Keratinocyte (primary cell): ENCODE results near the gene PKP2. TPM values are rescaled to one million over a fixed set of nuclear protein-coding genes. Genes with fewer than 3 reads are reported as not detected.

Experiments used
- DNase-seq: peaks from one replicate; pipeline ENCODE4 v3.0.0-alpha.2; 2011; ENCODE audit warnings: low read depth, missing footprints, low spot score
- FAIRE-seq: peaks from 2 replicates; lab custom pipeline; 2011; peaks lifted over from hg19 to GRCh38; lab: Jason Lieb, UNC
- H2AFZ ChIP-seq: 2 replicates; pipeline ENCODE4 v1.6.0; 2012; ENCODE audit warnings: low read length, control low read depth, inconsistent platforms; ENCODE audit not compliant: control insufficient read depth
- H3K27ac ChIP-seq: 2 replicates; pipeline ENCODE4 v1.5.1; 2011; ENCODE audit warnings: low read length; ENCODE audit not compliant: control insufficient read depth, insufficient read depth
- H3K27me3 ChIP-seq: 3 replicates; pipeline ENCODE4 v1.6.0; 2011; ENCODE audit warnings: low read length; ENCODE audit not compliant: control insufficient read depth, insufficient read depth; ENCODE audit errors: extremely low read depth
- H3K36me3 ChIP-seq, 2 experiments: 2 replicates in 1 of 2; 3 replicates in 1 of 2; pipeline ENCODE4 v1.5.1; 2011; ENCODE audit warnings: low read length in 2 of 2, mild to moderate bottlenecking in 1 of 2; ENCODE audit not compliant: control insufficient read depth in 2 of 2, insufficient read depth in 2 of 2; ENCODE audit errors: extremely low read depth in 1 of 2
- H3K4me1 ChIP-seq: 3 replicates; pipeline ENCODE4 v1.5.1; 2011; ENCODE audit warnings: low read length; ENCODE audit not compliant: control insufficient read depth, insufficient read depth; ENCODE audit errors: extremely low read depth
- H3K4me2 ChIP-seq: 3 replicates; pipeline ENCODE4 v1.6.0; 2011; ENCODE audit warnings: low read depth, low read length; ENCODE audit not compliant: control insufficient read depth, insufficient read depth; ENCODE audit errors: extremely low read depth
- H3K4me3 ChIP-seq, 3 experiments: fragments of 200-600 bp in 1 of 3; sonication (generic) in 1 of 3; 2 replicates in 2 of 3; 3 replicates in 1 of 3; pipeline ENCODE4 v1.5.1; 2011 to 2016; ENCODE audit warnings: low read length in 3 of 3, mild to moderate bottlenecking in 3 of 3, control low read depth in 2 of 3, inconsistent platforms in 1 of 3, low read depth in 1 of 3, mixed read lengths in 1 of 3, mixed run types in 1 of 3, moderate library complexity in 1 of 3; ENCODE audit not compliant: control insufficient read depth in 2 of 3, insufficient read depth in 2 of 3; ENCODE audit errors: extremely low read depth in 1 of 3
- H3K79me2 ChIP-seq: 2 replicates; pipeline ENCODE4 v1.6.0; 2012; ENCODE audit warnings: low read length; ENCODE audit not compliant: control insufficient read depth, insufficient read depth
- H3K9ac ChIP-seq: 3 replicates; pipeline ENCODE4 v1.6.0; 2011; ENCODE audit warnings: low read length; ENCODE audit not compliant: control insufficient read depth, insufficient read depth; ENCODE audit errors: extremely low read depth
- H3K9me1 ChIP-seq: 3 replicates; pipeline ENCODE4 v1.6.0; 2011; ENCODE audit warnings: low read length; ENCODE audit not compliant: control insufficient read depth, insufficient read depth; ENCODE audit errors: extremely low read depth
- H3K9me3 ChIP-seq: 2 replicates; pipeline ENCODE4 v1.5.1; 2012; ENCODE audit warnings: low read depth, low read length; ENCODE audit not compliant: control insufficient read depth
- H4K20me1 ChIP-seq: 3 replicates; pipeline ENCODE4 v1.6.0; 2011; ENCODE audit warnings: low read length; ENCODE audit not compliant: control insufficient read depth, insufficient read depth; ENCODE audit errors: extremely low read depth
- EZH2 ChIP-seq: IDR thresholded peaks from one replicate; pipeline ENCODE4 v1.6.1; 2012; ENCODE audit warnings: inconsistent platforms, mild to moderate bottlenecking, low read length, moderate library complexity
- dilution Hi-C: fragments of 300-500 bp; cut with MboI; formaldehyde crosslinking; loops from one replicate; pipeline ENCODE4 v1.7.0; 2020; ENCODE audit warnings: low sequenced_read_pairs; ENCODE audit not compliant: extremely low pct_ligation_motif_present
- polyA plus RNA-seq, 5 experiments: library from polyadenylated mRNA; depleted of rRNA in 3 of 5; stranded (reverse) in 3 of 5; stranded (forward) in 1 of 5; unstranded in 1 of 5; fragments of >200 nt; gene quantifications; 1 replicate in 1 of 5; 2 replicates in 3 of 5; 3 replicates in 1 of 5; pipeline versions ENCODE4 v1.2.1 to v1.2.3, GENCODE V29; 2011 to 2012; ENCODE audit warnings: missing spikeins in 2 of 5, low read depth in 1 of 5, low replicate concordance in 1 of 5
- TF ChIP-seq, protein P1 (sequence below), 3 experiments: IDR thresholded peaks in 1 of 3; conservative IDR thresholded peaks in 1 of 3; optimal IDR thresholded peaks in 1 of 3; 2 replicates in 2 of 3; 3 replicates in 1 of 3; pipeline versions ENCODE3 to v1.5.1; 2011; ENCODE audit warnings: low read length in 3 of 3, mild to moderate bottlenecking in 3 of 3, moderate library complexity in 2 of 3, control low read depth in 1 of 3, inconsistent platforms in 1 of 3; ENCODE audit not compliant: insufficient read depth in 2 of 3; ENCODE audit errors: extremely low read depth in 1 of 3

The PKP2 gene
- polyA plus RNA-seq, 1 donor (not counting 4 experiments of a cell fraction or from before 2014, with no cell fraction given), result 50.4 TPM

- Histone ChIP-seq H3K9me1 (no peaks in the 10 kb centered on the region), H3K27ac (no peak overlapping the region), H3K4me3 (no peak overlapping the region), H3K9me3 (no peaks in the 10 kb centered on the region), H4K20me1 (no peaks in the 10 kb centered on the region), H3K4me1 (no peaks in the 10 kb centered on the region), H3K27me3 (no peaks in the 10 kb centered on the region), H2AFZ (no peak overlapping the region), H3K79me2 (peaks cover 77% of the 10 kb centered on the region), H3K4me2 (no peak overlapping the region), H3K9ac (no peak overlapping the region), H3K36me3 (peaks cover 16 to 19% of the 10 kb centered on the region in 2 experiments)
- FAIRE-seq (no peak), DNase-seq (no peak)
- TF ChIP-seq EZH2, result no peak
- TF ChIP-seq, protein P1, sequence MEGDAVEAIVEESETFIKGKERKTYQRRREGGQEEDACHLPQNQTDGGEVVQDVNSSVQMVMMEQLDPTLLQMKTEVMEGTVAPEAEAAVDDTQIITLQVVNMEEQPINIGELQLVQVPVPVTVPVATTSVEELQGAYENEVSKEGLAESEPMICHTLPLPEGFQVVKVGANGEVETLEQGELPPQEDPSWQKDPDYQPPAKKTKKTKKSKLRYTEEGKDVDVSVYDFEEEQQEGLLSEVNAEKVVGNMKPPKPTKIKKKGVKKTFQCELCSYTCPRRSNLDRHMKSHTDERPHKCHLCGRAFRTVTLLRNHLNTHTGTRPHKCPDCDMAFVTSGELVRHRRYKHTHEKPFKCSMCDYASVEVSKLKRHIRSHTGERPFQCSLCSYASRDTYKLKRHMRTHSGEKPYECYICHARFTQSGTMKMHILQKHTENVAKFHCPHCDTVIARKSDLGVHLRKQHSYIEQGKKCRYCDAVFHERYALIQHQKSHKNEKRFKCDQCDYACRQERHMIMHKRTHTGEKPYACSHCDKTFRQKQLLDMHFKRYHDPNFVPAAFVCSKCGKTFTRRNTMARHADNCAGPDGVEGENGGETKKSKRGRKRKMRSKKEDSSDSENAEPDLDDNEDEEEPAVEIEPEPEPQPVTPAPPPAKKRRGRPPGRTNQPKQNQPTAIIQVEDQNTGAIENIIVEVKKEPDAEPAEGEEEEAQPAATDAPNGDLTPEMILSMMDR (optimal IDR thresholded peaks at IDR 0.05 in 1 of 3, IDR thresholded peaks at IDR 0.05 in 1 of 3, conservative IDR thresholded peaks at IDR 0.05 in 1 of 3; ENCODE audit: extremely low read depth in 1 of 3, insufficient read depth in 2 of 3, low read length in 3 of 3), result no peak
- dilution Hi-C loops, result no loop called here
Observed at GRCh38 chr12:32877601-32878459, 18.7 kb downstream of the PKP2 start.

DNA sequence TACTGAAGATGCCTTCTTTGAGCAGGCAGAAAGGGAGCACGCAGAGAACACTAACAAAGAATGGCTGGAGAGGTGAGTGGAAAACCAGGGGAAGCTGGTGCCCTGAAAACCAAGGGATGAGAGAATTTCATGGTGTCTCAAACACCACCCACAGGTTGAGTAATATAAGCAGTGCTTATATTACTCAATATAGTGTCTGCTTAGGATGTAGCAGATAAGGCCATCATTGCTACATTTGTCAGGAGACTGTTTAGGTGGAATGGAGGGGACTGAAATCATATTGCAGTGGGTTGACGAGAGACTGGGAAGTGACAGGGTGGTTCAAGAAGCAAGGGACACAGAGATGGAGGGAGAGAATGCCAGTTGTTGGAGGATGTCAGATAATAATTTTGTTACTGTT, 20.6 kb downstream of the PKP2 start:
- H3K36me3 ChIP-seq, result peaks cover 17 to 26% of the 10 kb centered on the region in 2 experiments
- no peak overlapping the region for H3K4me2 ChIP-seq
- no peaks in the 10 kb centered on the region for H3K9me1 ChIP-seq
- no peaks in the 10 kb centered on the region for H3K27me3 ChIP-seq
- H3K79me2 ChIP-seq, result peaks cover 71% of the 10 kb centered on the region
- DNase-seq, result no peak
- H4K20me1 ChIP-seq, result no peaks in the 10 kb centered on the region
- no peak for FAIRE-seq
- no peaks in the 10 kb centered on the region for H3K9me3 ChIP-seq
- H3K4me3 ChIP-seq, result no peak overlapping the region
- TF ChIP-seq EZH2, result no peak
- TF ChIP-seq, protein P1 (optimal IDR thresholded peaks at IDR 0.05 in 1 of 3, IDR thresholded peaks at IDR 0.05 in 1 of 3, conservative IDR thresholded peaks at IDR 0.05 in 1 of 3; ENCODE audit: extremely low read depth in 1 of 3, insufficient read depth in 2 of 3, low read length in 3 of 3), result no peak
- no peak overlapping the region for H3K27ac ChIP-seq
- H3K9ac ChIP-seq, result no peak overlapping the region
- H2AFZ ChIP-seq, result no peak overlapping the region
- no peaks in the 10 kb centered on the region for H3K4me1 ChIP-seq
- dilution Hi-C loops, result no loop called here
